ENCODE data around the gene NOP16. TPM values are rescaled to one million over a fixed set of nuclear protein-coding genes. Genes with fewer than 3 reads are reported as not detected.
A peak's percentile ranks its signal among the peaks of the same experiment; 100 is the strongest.

NOP16 gene
- total and polyA plus RNA-seq, 2 experiments from 2014 or later, result 15.2 to 68.7 TPM

DNA sequence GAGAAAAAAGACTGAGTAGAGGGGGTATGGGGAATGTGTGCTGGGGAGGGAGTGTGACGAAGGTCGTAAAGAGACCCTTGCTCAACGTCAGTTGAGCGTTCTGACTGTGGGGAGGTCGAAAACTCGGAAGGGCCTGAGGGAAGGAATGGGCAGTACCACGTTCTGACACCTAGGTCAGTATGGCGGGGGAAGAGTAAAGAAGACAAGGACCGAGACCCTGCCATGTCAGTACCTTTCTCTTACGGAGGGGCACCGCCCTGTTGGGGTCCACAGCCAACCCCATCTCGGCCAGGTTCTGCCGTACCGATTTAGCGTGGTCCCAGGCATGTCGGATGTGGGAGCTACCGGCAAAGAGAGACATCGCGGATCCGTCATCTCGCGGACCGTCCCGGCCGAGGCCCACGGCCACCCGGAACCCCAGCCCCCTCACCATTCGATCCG is 375 bp downstream of the NOP16 start:
- peak overlapping the region; percentile 96 for H3K9ac ChIP-seq
- no peaks in the 10 kb centered on the region for H4K20me1 ChIP-seq (ENCODE audit: insufficient read depth)
- no peaks in the 10 kb centered on the region for H3K9me2 ChIP-seq (ENCODE audit: insufficient read depth)
- H3K36me3 ChIP-seq (ENCODE audit: low read depth), result peaks cover 18% of the 10 kb centered on the region; the same call in 1 of the 2 replicates
- no peaks in the 10 kb centered on the region for H3K27me3 ChIP-seq (replicated peaks; ENCODE audit: insufficient read depth)
- H3F3A ChIP-seq (ENCODE audit: insufficient read depth), result peaks cover 13% of the 10 kb centered on the region
- DNase-seq, result peak; percentile 60
- H3K9me3 ChIP-seq (ENCODE audit: low read depth), result no peaks in the 10 kb centered on the region
- H3K4me1 ChIP-seq (ENCODE audit: insufficient read depth), result peaks cover 20% of the 10 kb centered on the region; the same call in 1 of the 2 replicates
- 1 to 2% methylated on average over 21 to 27 of the region's 29 CpGs for WGBS, 2 experiments (ENCODE audit: low coverage in 1 of 2, low lambda C conversion rate in 2 of 2, missing lambda C conversion rate in 2 of 2)
- H3K4me2 ChIP-seq (ENCODE audit: unreplicated experiment), result peak overlapping the region; percentile 94
- peak overlapping the region; percentile 99 for H2AFZ ChIP-seq
- no peak for TF ChIP-seq EZH2phosphoT487 (IDR thresholded peaks at IDR 0.05; ENCODE audit: insufficient read depth, low read depth)
- no peak for TF ChIP-seq EZH2 (IDR thresholded peaks at IDR 0.05; ENCODE audit: insufficient read depth, poor library complexity, severe bottlenecking)
- H3K79me2 ChIP-seq (ENCODE audit: insufficient read depth), result peaks cover 61% of the 10 kb centered on the region
- in situ Hi-C loops (cut with MboI), result no loop called here
- peak overlapping the region; percentile 93 for H3K27ac ChIP-seq
- peak overlapping the region; percentile 100 for H3K4me3 ChIP-seq

DNA sequence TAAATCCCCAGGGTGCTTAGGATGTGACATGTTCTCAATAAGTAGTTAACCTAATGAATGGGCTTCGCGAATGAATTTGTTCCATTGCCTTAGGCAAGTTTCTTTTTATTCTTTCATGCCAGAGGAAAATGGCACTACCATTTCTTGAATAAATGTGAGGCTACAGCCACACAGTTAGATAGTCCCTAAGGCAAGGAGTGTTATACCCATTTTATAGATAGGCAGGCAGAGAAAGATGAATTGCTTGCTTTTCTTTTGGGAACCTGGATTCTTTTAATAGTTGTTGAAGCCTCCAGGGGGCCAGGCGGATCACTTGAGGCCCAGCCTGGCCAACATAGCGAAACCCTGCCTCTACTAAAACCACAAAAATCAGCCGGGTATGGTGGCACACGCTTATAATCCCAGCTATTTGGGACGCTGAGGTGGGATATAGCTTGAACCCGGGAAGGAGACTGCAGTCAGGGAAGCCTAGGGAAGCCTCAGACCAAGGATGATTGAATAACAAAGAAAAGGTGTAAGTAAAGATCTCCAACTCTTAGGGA is 943 bp downstream of the NOP16 start:
- H3K4me3 ChIP-seq, result peak overlapping the region; percentile 100
- WGBS, 2 experiments (ENCODE audit: low coverage in 1 of 2, low lambda C conversion rate in 2 of 2, missing lambda C conversion rate in 2 of 2), result 34 to 35% methylated on average over 8 of the region's 8 CpGs
- peak; percentile 48 for DNase-seq
- TF ChIP-seq EZH2phosphoT487 (IDR thresholded peaks at IDR 0.05; ENCODE audit: insufficient read depth, low read depth), result no peak
- TF ChIP-seq EZH2 (IDR thresholded peaks at IDR 0.05; ENCODE audit: insufficient read depth, poor library complexity, severe bottlenecking), result no peak
- H3K79me2 ChIP-seq (ENCODE audit: insufficient read depth), result peaks cover 61% of the 10 kb centered on the region
- H3K9me3 ChIP-seq (ENCODE audit: low read depth), result no peaks in the 10 kb centered on the region
- peak overlapping the region; percentile 94 for H3K4me2 ChIP-seq (ENCODE audit: unreplicated experiment)
- peaks cover 18% of the 10 kb centered on the region; the same call in 1 of the 2 replicates for H3K36me3 ChIP-seq (ENCODE audit: low read depth)
- H3K9me2 ChIP-seq (ENCODE audit: insufficient read depth), result no peaks in the 10 kb centered on the region
- peaks cover 13% of the 10 kb centered on the region for H3F3A ChIP-seq (ENCODE audit: insufficient read depth)
- 0 out of 2 replicates have a peak overlapping the region, but pooled peaks have one; percentile 93 for H3K27ac ChIP-seq
- 0 out of 2 replicates have a peak overlapping the region, but pooled peaks have one; percentile 99 for H2AFZ ChIP-seq
- H3K9ac ChIP-seq, result peak overlapping the region; percentile 96
- in situ Hi-C loops (cut with MboI), result no loop called here
- no peaks in the 10 kb centered on the region for H3K27me3 ChIP-seq (replicated peaks; ENCODE audit: insufficient read depth)
- H3K4me1 ChIP-seq (ENCODE audit: insufficient read depth), result peaks cover 20% of the 10 kb centered on the region; the same call in 1 of the 2 replicates
- no peaks in the 10 kb centered on the region for H4K20me1 ChIP-seq (ENCODE audit: insufficient read depth)

DNA sequence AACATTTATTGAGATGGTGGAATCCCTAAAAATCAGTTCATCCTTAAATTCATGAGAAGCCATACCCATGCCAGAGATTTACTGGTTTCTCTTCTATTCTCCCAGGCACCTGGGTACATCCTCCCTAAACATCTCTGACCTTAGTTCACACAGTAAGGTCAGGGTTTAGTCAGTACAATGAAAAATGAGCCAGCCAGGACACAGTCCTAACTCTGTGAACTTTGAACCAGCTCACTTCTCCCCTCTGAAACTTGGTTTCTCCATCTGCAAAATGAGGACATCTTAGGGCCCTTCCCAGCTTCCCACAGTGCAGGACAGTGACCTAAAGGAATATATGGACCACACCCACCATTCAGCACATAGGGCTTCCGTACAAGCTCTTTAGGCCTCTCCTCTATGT is 1.9 kb downstream of the NOP16 start:
- TF ChIP-seq EZH2phosphoT487 (IDR thresholded peaks at IDR 0.05; ENCODE audit: insufficient read depth, low read depth), result no peak
- no peak for TF ChIP-seq EZH2 (IDR thresholded peaks at IDR 0.05; ENCODE audit: insufficient read depth, poor library complexity, severe bottlenecking)
- peaks cover 21% of the 10 kb centered on the region for H3F3A ChIP-seq (ENCODE audit: insufficient read depth)
- no peaks in the 10 kb centered on the region for H3K9me3 ChIP-seq (ENCODE audit: low read depth)
- peak overlapping the region; percentile 100; the same call in 1 of the 2 replicates for H3K4me3 ChIP-seq
- WGBS, 2 experiments (ENCODE audit: low coverage in 1 of 2, low lambda C conversion rate in 2 of 2, missing lambda C conversion rate in 2 of 2), result 100% methylated on average over 1 of the region's 1 CpG
- H3K4me1 ChIP-seq (ENCODE audit: insufficient read depth), result peaks cover 20% of the 10 kb centered on the region; the same call in 1 of the 2 replicates
- no peaks in the 10 kb centered on the region for H4K20me1 ChIP-seq (ENCODE audit: insufficient read depth)
- no peaks in the 10 kb centered on the region for H3K27me3 ChIP-seq (replicated peaks; ENCODE audit: insufficient read depth)
- no peak overlapping the region for H3K27ac ChIP-seq
- DNase-seq, result no peak
- no peaks in the 10 kb centered on the region for H3K9me2 ChIP-seq (ENCODE audit: insufficient read depth)
- H3K4me2 ChIP-seq (ENCODE audit: unreplicated experiment), result peak overlapping the region; percentile 94
- in situ Hi-C loops (cut with MboI), result no loop called here
- peaks cover 22% of the 10 kb centered on the region; the same call in 1 of the 2 replicates for H3K36me3 ChIP-seq (ENCODE audit: low read depth)
- H2AFZ ChIP-seq, result no peak overlapping the region
- peaks cover 61% of the 10 kb centered on the region for H3K79me2 ChIP-seq (ENCODE audit: insufficient read depth)
- H3K9ac ChIP-seq, result peak overlapping the region; percentile 96; the same call in 1 of the 2 replicates

DNA sequence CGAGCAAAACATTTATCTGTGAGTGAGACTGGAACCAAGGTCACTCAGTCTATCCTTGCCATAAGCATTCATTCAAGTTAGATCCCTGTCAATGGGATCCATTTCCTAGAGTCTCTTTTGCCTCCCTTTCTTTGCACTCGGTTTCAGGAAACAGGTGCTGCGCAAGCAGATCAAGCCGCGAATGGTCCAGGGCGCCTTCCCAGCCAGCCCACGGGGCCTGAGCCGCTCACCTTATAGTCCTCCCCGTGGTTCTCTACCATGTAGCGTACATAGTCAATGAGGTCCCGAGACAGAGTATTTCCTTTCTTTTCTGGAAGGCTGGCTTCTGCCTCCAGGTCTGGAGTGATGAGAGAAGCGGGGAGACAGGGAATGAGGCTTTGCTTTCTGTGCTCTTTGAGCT is 3.4 kb downstream of the NOP16 start:
- Histone ChIP-seq H3K36me3 (ENCODE audit: low read depth) (peaks cover 19% of the 10 kb centered on the region; the same call in 1 of the 2 replicates), H3K4me3 (no peak overlapping the region), H2AFZ (no peak overlapping the region), H3K4me1 (ENCODE audit: insufficient read depth) (peaks cover 20% of the 10 kb centered on the region; the same call in 1 of the 2 replicates), H3K27ac (no peak overlapping the region), H3K4me2 (ENCODE audit: unreplicated experiment) (no peak overlapping the region), H3K9me2 (ENCODE audit: insufficient read depth) (no peaks in the 10 kb centered on the region), H4K20me1 (ENCODE audit: insufficient read depth) (no peaks in the 10 kb centered on the region), H3K27me3 (replicated peaks; ENCODE audit: insufficient read depth) (no peaks in the 10 kb centered on the region), H3K79me2 (ENCODE audit: insufficient read depth) (peaks cover 49% of the 10 kb centered on the region), H3K9me3 (ENCODE audit: low read depth) (no peaks in the 10 kb centered on the region), H3F3A (ENCODE audit: insufficient read depth) (peaks cover 18% of the 10 kb centered on the region), H3K9ac (no peak overlapping the region)
- 80 to 86% methylated on average over 12 of the region's 12 CpGs for WGBS, 2 experiments (ENCODE audit: low coverage in 1 of 2, low lambda C conversion rate in 2 of 2, missing lambda C conversion rate in 2 of 2)
- DNase-seq, result no peak
- no peak for TF ChIP-seq EZH2 (IDR thresholded peaks at IDR 0.05; ENCODE audit: insufficient read depth, poor library complexity, severe bottlenecking)
- TF ChIP-seq EZH2phosphoT487 (IDR thresholded peaks at IDR 0.05; ENCODE audit: insufficient read depth, low read depth), result no peak
- in situ Hi-C loops (cut with MboI), result no loop called here

Data from GM23248 (cell line).